ENCODE data around the gene OR52B6. TPM values are rescaled to one million over a fixed set of nuclear protein-coding genes. Genes with fewer than 3 reads are reported as not detected.

The OR52B6 gene
- polyA plus RNA-seq, 4 donors = 0.04 TPM; not detected in 3

DNA sequence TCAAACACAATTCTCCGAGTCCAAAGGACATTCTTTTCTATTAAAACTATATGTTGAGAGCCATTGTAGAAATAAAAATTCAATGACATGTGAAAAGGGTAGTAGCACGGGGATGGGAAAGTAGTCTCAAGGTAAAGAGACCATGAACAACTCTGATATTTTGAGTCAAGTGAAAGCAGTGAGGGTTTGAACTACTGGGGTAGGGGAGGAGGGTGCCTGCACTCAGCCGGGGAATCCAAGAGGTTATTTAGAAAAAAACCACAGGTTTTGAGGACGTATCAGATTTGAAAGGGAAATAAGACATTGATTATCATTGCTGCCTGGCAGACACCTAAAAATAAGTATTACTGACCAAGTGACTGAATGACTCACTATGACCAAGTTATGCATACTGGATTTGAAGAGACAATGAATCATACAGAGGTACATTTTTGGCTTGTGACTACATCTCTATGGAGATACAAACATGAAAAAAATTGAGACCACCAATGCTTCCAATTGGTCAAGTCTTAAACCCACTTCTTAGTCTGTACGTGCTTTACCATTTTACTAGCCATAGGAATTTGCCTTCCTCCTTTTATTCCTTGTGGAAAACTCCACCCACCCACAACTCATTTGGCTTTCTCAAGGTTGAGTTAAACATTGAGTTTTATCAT, 30.1 kb upstream of the OR52B6 start:
- H3K36me3 ChIP-seq (ENCODE audit: control insufficient read depth in 3 of 3, insufficient read depth in 2 of 3, low read depth in 1 of 3, low read length in 3 of 3) = no peaks in the 10 kb centered on the region
- 62 to 68% (median 68%) methylated on average over 5 of the region's 5 CpGs for WGBS, 3 donors
- FAIRE-seq (no peak), DNase-seq (no peak)
- no peaks in the 10 kb centered on the region for H3K9me3 ChIP-seq (ENCODE audit: control insufficient read depth in 2 of 2, insufficient read depth in 1 of 2, low read depth in 1 of 2, low read length in 1 of 2)
- no peaks in the 10 kb centered on the region for H3K27me3 ChIP-seq (ENCODE audit: control insufficient read depth in 3 of 3, insufficient read depth in 3 of 3, low read length in 3 of 3)
- H3K4me3 ChIP-seq (ENCODE audit: low read depth in 1 of 3, low read length in 3 of 3) = no peak overlapping the region
- H3K4me1 ChIP-seq (ENCODE audit: control insufficient read depth in 3 of 3, insufficient read depth in 2 of 3, low read depth in 1 of 3, low read length in 2 of 3) = no peaks in the 10 kb centered on the region
- no peak overlapping the region for H3K27ac ChIP-seq (ENCODE audit: low read depth in 1 of 3, low read length in 2 of 3)

DNA sequence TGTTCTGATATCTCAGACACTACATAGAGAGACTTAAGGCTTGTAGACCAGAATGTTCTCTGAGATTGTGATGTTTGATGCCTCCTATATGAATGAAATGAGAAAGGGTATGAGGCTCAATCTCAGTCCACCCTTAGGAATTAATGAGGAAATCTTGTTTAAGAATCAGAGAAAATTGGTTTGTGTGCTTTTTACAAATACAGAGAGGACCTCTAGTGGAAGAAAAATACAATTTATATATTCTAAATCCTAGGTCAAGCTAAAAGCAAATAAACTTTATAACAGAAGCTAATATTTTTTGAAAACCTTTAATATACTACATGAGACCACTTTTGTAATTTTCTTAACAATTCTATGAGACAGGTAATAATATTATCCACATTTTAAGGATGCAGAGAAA, 27.3 kb upstream of the OR52B6 start:
- Histone ChIP-seq H3K27me3 (ENCODE audit: control insufficient read depth in 3 of 3, insufficient read depth in 3 of 3, low read length in 3 of 3) (no peaks in the 10 kb centered on the region), H3K36me3 (ENCODE audit: control insufficient read depth in 3 of 3, insufficient read depth in 2 of 3, low read depth in 1 of 3, low read length in 3 of 3) (no peaks in the 10 kb centered on the region), H3K27ac (ENCODE audit: low read depth in 1 of 3, low read length in 2 of 3) (no peak overlapping the region), H3K9me3 (ENCODE audit: control insufficient read depth in 2 of 2, insufficient read depth in 1 of 2, low read depth in 1 of 2, low read length in 1 of 2) (no peaks in the 10 kb centered on the region), H3K4me3 (ENCODE audit: low read depth in 1 of 3, low read length in 3 of 3) (no peak overlapping the region), H3K4me1 (ENCODE audit: control insufficient read depth in 3 of 3, insufficient read depth in 2 of 3, low read depth in 1 of 3, low read length in 2 of 3) (no peaks in the 10 kb centered on the region)
- no peak for DNase-seq
- no peak for FAIRE-seq

GRCh38 chr11:5556596-5557188, 24.0 kb upstream of the OR52B6 start:
- Histone ChIP-seq H3K27ac (ENCODE audit: low read depth in 1 of 3, low read length in 2 of 3) (no peak overlapping the region), H3K9me3 (ENCODE audit: control insufficient read depth in 2 of 2, insufficient read depth in 1 of 2, low read depth in 1 of 2, low read length in 1 of 2) (no peaks in the 10 kb centered on the region), H3K4me3 (ENCODE audit: low read depth in 1 of 3, low read length in 3 of 3) (no peak overlapping the region), H3K36me3 (ENCODE audit: control insufficient read depth in 3 of 3, insufficient read depth in 2 of 3, low read depth in 1 of 3, low read length in 3 of 3) (no peaks in the 10 kb centered on the region), H3K4me1 (ENCODE audit: control insufficient read depth in 3 of 3, insufficient read depth in 2 of 3, low read depth in 1 of 3, low read length in 2 of 3) (no peaks in the 10 kb centered on the region), H3K27me3 (ENCODE audit: control insufficient read depth in 3 of 3, insufficient read depth in 3 of 3, low read length in 3 of 3) (no peaks in the 10 kb centered on the region)
- no peak for DNase-seq
- 52 to 60% (median 58%) methylated on average over 3 of the region's 3 CpGs for WGBS, 3 donors
- no peak for FAIRE-seq

DNA sequence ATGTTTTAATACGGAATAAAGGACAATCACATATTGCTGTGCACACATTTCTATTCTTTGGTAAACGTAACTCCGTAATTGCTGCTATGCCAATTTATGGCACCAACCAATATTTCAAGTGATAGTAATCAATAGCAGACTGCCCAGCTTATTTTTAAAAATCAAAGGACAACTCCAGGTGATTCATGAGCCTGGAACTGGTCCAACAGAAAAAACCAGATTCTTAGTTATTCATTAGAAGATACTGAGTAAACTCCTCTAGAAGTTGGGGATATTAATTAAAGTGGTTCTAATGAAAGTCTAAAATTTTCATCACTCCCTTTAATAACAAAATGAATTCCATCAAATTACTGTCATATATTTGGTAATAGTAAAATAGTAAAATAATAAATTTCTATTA, 22.9 kb upstream of the OR52B6 start:
- FAIRE-seq (no peak), DNase-seq (no peak)
- H3K9me3 ChIP-seq (ENCODE audit: control insufficient read depth in 2 of 2, insufficient read depth in 1 of 2, low read depth in 1 of 2, low read length in 1 of 2) = no peaks in the 10 kb centered on the region
- 31 to 42% (median 36%) methylated on average over 3 of the region's 3 CpGs for WGBS, 3 donors
- H3K36me3 ChIP-seq (ENCODE audit: control insufficient read depth in 3 of 3, insufficient read depth in 2 of 3, low read depth in 1 of 3, low read length in 3 of 3) = no peaks in the 10 kb centered on the region
- H3K4me3 ChIP-seq (ENCODE audit: low read depth in 1 of 3, low read length in 3 of 3) = no peak overlapping the region
- H3K27ac ChIP-seq (ENCODE audit: low read depth in 1 of 3, low read length in 2 of 3) = no peak overlapping the region
- no peaks in the 10 kb centered on the region for H3K27me3 ChIP-seq (ENCODE audit: control insufficient read depth in 3 of 3, insufficient read depth in 3 of 3, low read length in 3 of 3)
- H3K4me1 ChIP-seq (ENCODE audit: control insufficient read depth in 3 of 3, insufficient read depth in 2 of 3, low read depth in 1 of 3, low read length in 2 of 3) = no peaks in the 10 kb centered on the region

- DNase-seq (no peak), FAIRE-seq (no peak)
- H3K27ac ChIP-seq (ENCODE audit: low read depth in 1 of 3, low read length in 2 of 3) = no peak overlapping the region
- no peaks in the 10 kb centered on the region for H3K9me3 ChIP-seq (ENCODE audit: control insufficient read depth in 2 of 2, insufficient read depth in 1 of 2, low read depth in 1 of 2, low read length in 1 of 2)
- H3K36me3 ChIP-seq (ENCODE audit: control insufficient read depth in 3 of 3, insufficient read depth in 2 of 3, low read depth in 1 of 3, low read length in 3 of 3) = no peaks in the 10 kb centered on the region
- H3K4me3 ChIP-seq (ENCODE audit: low read depth in 1 of 3, low read length in 3 of 3) = no peak overlapping the region
- 65 to 77% (median 66%) methylated on average over 1 of the region's 1 CpG for WGBS, 3 donors
- no peaks in the 10 kb centered on the region for H3K4me1 ChIP-seq (ENCODE audit: control insufficient read depth in 3 of 3, insufficient read depth in 2 of 3, low read depth in 1 of 3, low read length in 2 of 3)
- H3K27me3 ChIP-seq (ENCODE audit: control insufficient read depth in 3 of 3, insufficient read depth in 3 of 3, low read length in 3 of 3) = no peaks in the 10 kb centered on the region
These were observed 16.2 kb upstream of the OR52B6 start for GRCh38 chr11:5564259-5565019.

DNA sequence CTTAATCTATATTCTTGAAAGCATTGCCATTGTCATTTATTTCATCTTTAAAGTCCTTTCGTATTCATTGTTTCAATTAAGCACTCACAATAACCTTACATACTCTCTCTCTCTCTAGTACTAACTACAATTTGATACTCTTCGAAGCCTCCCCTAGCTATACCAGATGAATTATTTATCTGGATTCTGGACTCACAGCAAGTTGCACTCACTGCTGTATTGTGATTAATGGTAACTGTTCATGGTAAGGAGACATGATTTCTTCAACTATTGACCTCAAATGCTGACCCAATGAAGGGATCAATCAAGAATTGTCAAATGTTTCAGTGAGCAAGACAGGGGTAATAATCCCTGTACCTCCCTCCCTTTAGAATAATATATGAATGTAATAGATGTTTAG, 6.0 kb upstream of the OR52B6 start:
- FAIRE-seq (no peak), DNase-seq (no peak)
- Histone ChIP-seq H3K4me3 (ENCODE audit: low read depth in 1 of 3, low read length in 3 of 3) (no peak overlapping the region), H3K4me1 (ENCODE audit: control insufficient read depth in 3 of 3, insufficient read depth in 2 of 3, low read depth in 1 of 3, low read length in 2 of 3) (no peaks in the 10 kb centered on the region), H3K27ac (ENCODE audit: low read depth in 1 of 3, low read length in 2 of 3) (no peak overlapping the region), H3K36me3 (ENCODE audit: control insufficient read depth in 3 of 3, insufficient read depth in 2 of 3, low read depth in 1 of 3, low read length in 3 of 3) (no peaks in the 10 kb centered on the region), H3K9me3 (ENCODE audit: control insufficient read depth in 2 of 2, insufficient read depth in 1 of 2, low read depth in 1 of 2, low read length in 1 of 2) (no peaks in the 10 kb centered on the region), H3K27me3 (ENCODE audit: control insufficient read depth in 3 of 3, insufficient read depth in 3 of 3, low read length in 3 of 3) (no peaks in the 10 kb centered on the region)
- 91 to 92% (median 92%) methylated on average over 2 of the region's 2 CpGs for WGBS, 3 donors

GRCh38 chr11:5575152-5575551, 5.5 kb upstream of the OR52B6 start:
- Histone ChIP-seq H3K36me3 (ENCODE audit: control insufficient read depth in 3 of 3, insufficient read depth in 2 of 3, low read depth in 1 of 3, low read length in 3 of 3) (no peaks in the 10 kb centered on the region), H3K4me1 (ENCODE audit: control insufficient read depth in 3 of 3, insufficient read depth in 2 of 3, low read depth in 1 of 3, low read length in 2 of 3) (no peaks in the 10 kb centered on the region), H3K27ac (ENCODE audit: low read depth in 1 of 3, low read length in 2 of 3) (no peak overlapping the region), H3K4me3 (ENCODE audit: low read depth in 1 of 3, low read length in 3 of 3) (no peak overlapping the region), H3K27me3 (ENCODE audit: control insufficient read depth in 3 of 3, insufficient read depth in 3 of 3, low read length in 3 of 3) (no peaks in the 10 kb centered on the region), H3K9me3 (ENCODE audit: control insufficient read depth in 2 of 2, insufficient read depth in 1 of 2, low read depth in 1 of 2, low read length in 1 of 2) (no peaks in the 10 kb centered on the region)
- no peak for FAIRE-seq
- WGBS, 3 donors = 62 to 72% (median 71%) methylated on average over 4 of the region's 4 CpGs
- DNase-seq = no peak

DNA sequence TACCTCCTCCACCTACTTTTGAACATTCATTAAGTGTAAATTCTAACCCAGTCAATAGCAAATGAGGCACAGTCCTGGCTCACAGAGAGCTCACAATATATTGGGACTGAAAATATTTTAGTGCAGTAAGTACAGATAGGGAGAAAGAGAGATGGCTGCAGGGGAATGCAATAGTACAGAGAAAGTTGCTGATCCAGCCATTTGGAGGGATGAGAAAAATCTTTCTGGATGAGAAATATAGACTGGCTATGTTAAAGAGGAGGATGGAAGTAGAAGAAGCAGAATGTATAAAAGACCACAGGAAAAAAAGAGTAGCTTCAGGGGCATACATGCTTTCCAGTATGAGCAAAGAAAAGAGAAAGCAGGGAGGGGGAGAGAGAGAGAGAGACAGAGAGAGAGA, 3.6 kb upstream of the OR52B6 start:
- Histone ChIP-seq H3K9me3 (ENCODE audit: control insufficient read depth in 2 of 2, insufficient read depth in 1 of 2, low read depth in 1 of 2, low read length in 1 of 2) (no peaks in the 10 kb centered on the region), H3K27me3 (ENCODE audit: control insufficient read depth in 3 of 3, insufficient read depth in 3 of 3, low read length in 3 of 3) (no peaks in the 10 kb centered on the region), H3K27ac (ENCODE audit: low read depth in 1 of 3, low read length in 2 of 3) (no peak overlapping the region), H3K36me3 (ENCODE audit: control insufficient read depth in 3 of 3, insufficient read depth in 2 of 3, low read depth in 1 of 3, low read length in 3 of 3) (no peaks in the 10 kb centered on the region), H3K4me1 (ENCODE audit: control insufficient read depth in 3 of 3, insufficient read depth in 2 of 3, low read depth in 1 of 3, low read length in 2 of 3) (no peaks in the 10 kb centered on the region), H3K4me3 (ENCODE audit: low read depth in 1 of 3, low read length in 3 of 3) (no peak overlapping the region)
- DNase-seq = no peak
- no peak for FAIRE-seq
